Progenitor cell of endocrine pancreas (in vitro differentiated cells): ENCODE data around the gene BMP6. TPM values are rescaled to one million over a fixed set of nuclear protein-coding genes. Genes with fewer than 3 reads are reported as not detected.
"Not testable (repeated sequence)": the region's sequence is repeated elsewhere in the genome, so short reads cannot be mapped to it uniquely, and the experiment has no call there.

Experiments
- DNase-seq: peaks from one replicate; pipeline ENCODE4 v3.0.0; 2021; ENCODE audit warnings: low spot score; ENCODE audit not compliant: unreplicated experiment
- H3K27ac Mint-ChIP-seq: 2 replicates; pipeline ENCODE4 v1.8.0; 2021; ENCODE audit warnings: mild to moderate bottlenecking, moderate library complexity, mixed read lengths
- H3K27me3 Mint-ChIP-seq: 2 replicates; pipeline ENCODE4 v1.8.0; 2021; ENCODE audit warnings: mixed read lengths
- H3K36me3 Mint-ChIP-seq: 2 replicates; pipeline ENCODE4 v1.8.0; 2022; ENCODE audit warnings: mixed read lengths; ENCODE audit not compliant: insufficient read depth
- H3K4me1 Mint-ChIP-seq: 2 replicates; pipeline ENCODE4 v1.8.0; 2021; ENCODE audit warnings: low read depth, mixed read lengths
- H3K4me3 Mint-ChIP-seq: 2 replicates; pipeline ENCODE4 v1.8.0; 2021; ENCODE audit warnings: low read depth, mild to moderate bottlenecking, moderate library complexity, mixed read lengths
- H3K9me3 Mint-ChIP-seq: 2 replicates; pipeline ENCODE4 v1.8.0; 2021; ENCODE audit warnings: low read depth, mixed read lengths
- total RNA-seq: library from RNA; stranded (reverse); gene quantifications from 2 replicates; pipeline ENCODE4 v1.2.1, GENCODE V29; 2021
- TF ChIP-seq, protein P1 (sequence below): fragments of 200-600 bp; sonication (generic); IDR thresholded peaks from one replicate; pipeline ENCODE4 v1.5.0; 2021; ENCODE audit warnings: antibody characterized with exemption, mild to moderate bottlenecking; ENCODE audit not compliant: unreplicated experiment

The BMP6 gene
- total RNA-seq, 1 donor from 2014 or later: 3.4 TPM

DNA sequence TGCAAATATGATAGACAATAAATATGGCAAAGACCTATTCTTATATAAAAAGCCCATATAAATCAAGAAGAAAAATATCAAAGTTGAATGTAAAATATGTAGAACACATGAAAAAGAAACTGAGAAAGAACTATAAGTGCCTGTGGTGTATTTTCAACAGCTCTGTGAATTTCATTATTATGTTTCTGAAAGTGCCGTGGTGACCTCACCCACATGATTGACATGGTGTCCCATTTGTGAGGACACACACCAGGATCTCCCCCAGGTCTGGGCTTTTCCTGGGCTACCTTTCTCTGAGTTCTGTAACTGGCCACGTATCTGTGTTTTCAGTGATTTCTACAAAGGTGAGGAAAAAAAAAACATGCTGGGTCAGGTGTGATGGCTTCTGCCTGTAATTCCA, 86.7 kb downstream of the BMP6 start:
- H3K27me3 Mint-ChIP-seq: no peaks in the 10 kb centered on the region
- H3K4me1 Mint-ChIP-seq: peaks cover 1% of the 10 kb centered on the region
- no peak overlapping the region for H3K27ac Mint-ChIP-seq
- H3K36me3 Mint-ChIP-seq: no peaks in the 10 kb centered on the region
- no peaks in the 10 kb centered on the region for H3K9me3 Mint-ChIP-seq
- TF ChIP-seq, protein P1, sequence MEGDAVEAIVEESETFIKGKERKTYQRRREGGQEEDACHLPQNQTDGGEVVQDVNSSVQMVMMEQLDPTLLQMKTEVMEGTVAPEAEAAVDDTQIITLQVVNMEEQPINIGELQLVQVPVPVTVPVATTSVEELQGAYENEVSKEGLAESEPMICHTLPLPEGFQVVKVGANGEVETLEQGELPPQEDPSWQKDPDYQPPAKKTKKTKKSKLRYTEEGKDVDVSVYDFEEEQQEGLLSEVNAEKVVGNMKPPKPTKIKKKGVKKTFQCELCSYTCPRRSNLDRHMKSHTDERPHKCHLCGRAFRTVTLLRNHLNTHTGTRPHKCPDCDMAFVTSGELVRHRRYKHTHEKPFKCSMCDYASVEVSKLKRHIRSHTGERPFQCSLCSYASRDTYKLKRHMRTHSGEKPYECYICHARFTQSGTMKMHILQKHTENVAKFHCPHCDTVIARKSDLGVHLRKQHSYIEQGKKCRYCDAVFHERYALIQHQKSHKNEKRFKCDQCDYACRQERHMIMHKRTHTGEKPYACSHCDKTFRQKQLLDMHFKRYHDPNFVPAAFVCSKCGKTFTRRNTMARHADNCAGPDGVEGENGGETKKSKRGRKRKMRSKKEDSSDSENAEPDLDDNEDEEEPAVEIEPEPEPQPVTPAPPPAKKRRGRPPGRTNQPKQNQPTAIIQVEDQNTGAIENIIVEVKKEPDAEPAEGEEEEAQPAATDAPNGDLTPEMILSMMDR: no peak
- H3K4me3 Mint-ChIP-seq: no peak overlapping the region
- DNase-seq: no peak

DNA sequence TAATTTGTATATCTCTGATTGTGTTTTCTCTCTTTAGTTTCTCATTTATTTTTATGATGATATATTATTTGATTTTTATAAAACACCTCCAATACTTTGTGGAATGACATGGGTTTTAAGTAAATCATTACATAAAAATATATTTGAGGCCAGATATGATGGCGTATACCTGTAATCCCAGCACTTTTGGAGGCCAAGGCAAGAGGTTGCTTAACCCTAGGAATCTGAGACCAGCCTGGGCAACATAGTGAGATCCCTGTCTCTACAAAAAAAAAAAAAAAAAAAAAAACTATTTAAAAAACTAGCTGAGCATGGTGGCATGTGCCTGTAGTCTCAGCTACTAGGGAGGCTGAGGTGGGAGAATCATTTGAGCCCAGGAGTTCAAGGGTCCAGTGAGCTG, 87.3 kb downstream of the BMP6 start:
- H3K4me1 Mint-ChIP-seq: peaks cover 1% of the 10 kb centered on the region
- H3K9me3 Mint-ChIP-seq: no peaks in the 10 kb centered on the region
- DNase-seq: no peak
- no peak overlapping the region for H3K27ac Mint-ChIP-seq
- no peaks in the 10 kb centered on the region for H3K36me3 Mint-ChIP-seq
- H3K4me3 Mint-ChIP-seq: no peak overlapping the region
- no peaks in the 10 kb centered on the region for H3K27me3 Mint-ChIP-seq
- TF ChIP-seq, protein P1: no peak

- TF ChIP-seq, protein P1: peak; percentile 35
- no peak overlapping the region for H3K27ac Mint-ChIP-seq
- no peaks in the 10 kb centered on the region for H3K9me3 Mint-ChIP-seq
- no peak for DNase-seq
- no peak overlapping the region for H3K4me3 Mint-ChIP-seq
- no peaks in the 10 kb centered on the region for H3K36me3 Mint-ChIP-seq
- H3K4me1 Mint-ChIP-seq: peaks cover 1% of the 10 kb centered on the region
- H3K27me3 Mint-ChIP-seq: no peaks in the 10 kb centered on the region
Observed at GRCh38 chr6:7813704-7814103, 87.8 kb downstream of the BMP6 start.

DNA sequence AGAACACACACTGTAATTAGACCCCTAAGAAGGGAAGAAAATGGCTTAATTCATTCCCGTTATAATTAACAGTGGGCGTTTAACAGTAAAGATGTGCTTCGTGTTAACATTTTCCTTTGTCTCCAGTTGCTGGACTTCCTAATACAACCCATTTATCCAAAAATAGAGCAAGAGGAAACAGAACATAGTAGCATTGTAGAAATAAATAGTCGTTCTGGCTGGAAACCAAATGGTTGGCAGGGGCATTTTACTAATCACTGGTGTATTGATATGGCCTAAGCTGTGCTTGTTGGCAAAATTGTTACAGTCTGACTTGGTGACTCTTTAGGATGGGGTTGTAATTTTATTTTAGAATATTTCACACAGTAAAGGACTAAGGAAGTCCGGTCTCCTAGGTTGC, 89.8 kb downstream of the BMP6 start:
- H3K4me1 Mint-ChIP-seq: peaks cover 1% of the 10 kb centered on the region
- no peak overlapping the region for H3K4me3 Mint-ChIP-seq
- H3K27me3 Mint-ChIP-seq: peaks cover 2% of the 10 kb centered on the region
- no peak overlapping the region for H3K27ac Mint-ChIP-seq
- DNase-seq: no peak
- no peaks in the 10 kb centered on the region for H3K36me3 Mint-ChIP-seq
- H3K9me3 Mint-ChIP-seq: no peaks in the 10 kb centered on the region
- TF ChIP-seq, protein P1: no peak

DNA sequence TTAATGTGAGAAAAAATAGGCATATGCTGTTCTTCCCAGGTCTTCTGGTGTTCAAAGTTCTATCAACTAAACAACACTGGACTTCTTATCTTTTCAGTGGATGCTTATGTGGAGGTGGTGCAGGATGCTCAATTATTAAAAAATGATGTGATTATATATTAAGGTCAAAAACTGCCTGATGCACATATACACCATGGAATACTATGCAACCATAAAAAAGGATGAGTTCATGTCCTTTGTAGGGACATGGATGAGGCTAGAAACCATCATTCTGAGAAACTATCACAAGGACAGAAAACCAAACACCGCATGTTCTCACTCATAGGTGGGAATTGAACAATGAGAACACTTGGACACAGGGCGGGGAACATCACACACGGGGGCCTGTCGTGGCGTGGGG, 91.3 kb downstream of the BMP6 start:
- H3K36me3 Mint-ChIP-seq, DNase-seq, H3K4me3 Mint-ChIP-seq, H3K4me1 Mint-ChIP-seq, H3K27me3 Mint-ChIP-seq, H3K9me3 Mint-ChIP-seq, H3K27ac Mint-ChIP-seq: not testable (repeated sequence)

DNA sequence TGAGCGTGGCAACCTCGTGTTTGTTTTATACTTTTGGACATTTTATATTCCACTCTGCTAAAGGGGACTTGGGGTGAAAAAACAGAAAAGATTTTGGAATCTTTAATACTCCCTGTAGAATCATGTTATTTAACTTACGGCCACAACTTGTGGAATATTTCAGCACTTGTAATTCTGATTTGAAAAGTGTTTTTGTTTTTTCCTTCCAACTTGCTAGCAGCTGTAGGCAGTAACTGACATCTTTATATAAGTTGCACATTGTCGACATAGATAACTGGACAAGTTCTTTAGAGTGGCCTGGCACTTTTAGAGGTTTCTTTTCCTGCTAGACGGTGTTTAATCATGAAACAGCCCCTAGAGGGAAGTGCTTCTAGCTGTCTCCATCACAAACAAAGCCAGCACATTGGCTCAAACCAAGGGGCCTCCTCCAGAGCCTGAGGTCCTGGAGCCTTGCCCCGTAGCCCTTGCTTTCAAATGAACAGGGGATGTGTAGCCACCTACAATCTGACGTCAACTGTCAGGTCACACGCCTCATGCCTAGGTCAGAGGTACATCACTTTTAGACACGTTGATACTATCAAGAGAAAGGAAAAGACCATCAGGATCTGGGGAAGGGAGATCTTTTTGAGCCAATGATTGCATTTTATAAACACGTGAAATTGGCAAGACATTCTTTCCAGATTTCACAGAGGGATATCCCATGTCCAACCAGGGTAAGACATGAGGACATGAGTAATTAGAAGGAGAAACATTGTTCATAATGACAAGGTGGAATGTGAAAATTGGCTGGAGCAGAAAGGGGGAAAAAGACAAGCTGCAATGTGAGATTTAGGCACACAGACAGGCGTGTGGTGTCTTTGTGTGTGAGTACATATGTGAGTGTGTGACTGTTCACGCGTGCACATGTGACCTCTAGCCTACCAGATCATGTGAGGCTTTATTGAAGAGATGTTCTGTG, 92.6 kb downstream of the BMP6 start:
- Mint-ChIP-seq H3K4me1 (peaks cover 1% of the 10 kb centered on the region), H3K36me3 (no peaks in the 10 kb centered on the region), H3K27ac (no peak overlapping the region), H3K9me3 (peaks cover 3% of the 10 kb centered on the region), H3K4me3 (no peak overlapping the region), H3K27me3 (peaks cover 13% of the 10 kb centered on the region)
- TF ChIP-seq, protein P1: no peak
- no peak for DNase-seq
